Fibroblast of skin of back (primary cell): ENCODE data around the gene TBX15.
"Not testable (repeated sequence)": the region's sequence is repeated elsewhere in the genome, so short reads cannot be mapped to it uniquely, and the experiment has no call there.

Experiments
- DNase-seq: peaks from one replicate; pipeline ENCODE4 v3.0.0-alpha.2; 2013

Gene TBX15

DNA sequence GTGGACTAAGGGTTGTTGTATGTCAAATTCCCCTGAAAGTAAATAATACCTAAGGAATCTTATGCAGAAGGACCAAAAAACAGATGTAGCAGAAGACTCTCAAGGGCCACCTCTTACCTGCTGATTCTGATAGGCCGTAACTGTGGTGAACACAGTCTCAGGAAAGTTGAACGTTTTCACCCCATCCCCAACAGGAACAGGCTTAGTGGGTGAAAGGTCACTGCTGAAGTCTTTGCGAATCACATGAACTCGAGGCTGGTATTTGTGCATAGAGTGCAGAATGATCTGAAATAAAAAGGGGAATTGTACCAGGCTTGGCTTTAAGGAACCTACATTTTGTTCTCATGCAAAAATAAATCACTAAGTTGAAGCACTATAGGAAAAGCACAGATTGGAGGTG lies 64.8 kb downstream of the TBX15 start:
- no peak for DNase-seq

DNA sequence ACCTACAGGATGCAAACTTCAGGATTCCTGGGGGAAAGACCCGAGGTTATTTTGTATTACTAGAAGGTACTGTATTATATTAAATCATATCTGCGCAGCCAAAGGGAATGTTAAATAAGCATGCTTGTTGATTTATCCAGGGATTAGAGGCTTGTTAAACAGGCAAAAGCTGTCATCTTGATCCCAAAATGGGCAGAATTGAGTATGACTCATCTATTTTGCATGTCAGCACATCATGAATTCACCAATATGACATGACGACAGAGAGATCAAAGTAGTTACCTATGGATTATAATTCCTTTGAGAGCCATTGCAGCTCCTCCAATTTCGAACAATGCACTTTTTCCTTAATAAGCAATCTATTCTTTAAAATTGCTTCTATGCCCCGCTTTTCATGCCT lies 66.1 kb downstream of the TBX15 start:
- DNase-seq: no peak

- DNase-seq: peak; percentile 44
Observed at GRCh38 chr1:118920124-118920717, 67.9 kb downstream of the TBX15 start.

DNA sequence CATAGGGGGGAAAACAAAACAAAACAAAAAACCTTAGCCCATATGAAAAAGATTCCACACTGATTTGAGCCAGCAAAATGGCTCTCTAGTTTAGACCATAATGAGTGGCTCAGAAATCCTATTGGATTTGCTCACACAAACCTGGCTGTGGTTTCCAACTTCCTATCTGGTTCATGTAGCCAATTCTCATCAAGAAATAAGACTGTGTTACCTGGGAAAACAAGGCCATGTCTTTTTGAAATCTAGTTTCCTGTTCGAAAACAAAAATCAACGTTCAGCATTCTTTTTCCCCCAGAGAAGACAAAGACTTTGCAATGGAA lies 69.2 kb downstream of the TBX15 start:
- no peak for DNase-seq

GRCh38 chr1:118918230-118918939 lies 69.8 kb downstream of the TBX15 start:
- DNase-seq: no peak

GRCh38 chr1:118916346-118916745 lies 71.8 kb downstream of the TBX15 start:
- not testable (repeated sequence) for DNase-seq

DNA sequence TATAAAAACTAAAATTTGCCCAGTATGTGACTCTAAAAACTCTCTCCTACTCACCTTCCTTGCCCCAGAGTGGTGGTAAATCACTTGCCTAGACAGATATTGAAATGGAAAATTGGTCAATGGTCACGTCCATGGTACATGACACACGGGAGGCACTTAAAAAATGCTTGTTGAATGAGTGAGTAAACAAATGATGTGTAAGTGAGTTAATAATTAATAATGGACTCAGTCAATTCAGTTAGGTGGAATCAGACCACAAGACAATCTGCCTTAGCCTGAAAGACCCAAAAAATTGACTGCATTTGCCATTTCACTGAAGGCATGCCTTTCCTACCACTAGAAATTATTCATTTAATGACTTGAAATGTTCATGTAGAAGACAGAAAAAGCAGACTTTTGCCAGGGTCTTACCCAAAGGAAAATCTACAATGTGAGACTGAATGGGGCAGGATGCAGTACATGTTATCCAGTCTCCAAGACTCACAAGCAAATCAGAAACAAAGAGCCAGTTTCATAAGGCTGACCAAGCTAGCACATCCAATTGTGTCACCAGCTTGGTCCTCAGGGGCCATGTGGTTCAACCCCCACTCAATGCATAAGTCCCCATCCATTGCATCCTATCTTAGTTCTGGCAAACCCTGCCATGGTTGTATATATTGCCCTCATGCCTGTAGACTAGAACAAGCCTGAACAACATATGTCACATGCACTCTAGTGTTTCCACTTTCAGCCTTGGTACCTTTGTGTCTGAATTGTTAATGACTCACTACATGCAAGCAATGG lies 73.6 kb downstream of the TBX15 start:
- no peak for DNase-seq

- DNase-seq: no peak
Observed at GRCh38 chr1:118913818-118914217, 74.3 kb downstream of the TBX15 start.

- DNase-seq: no peak
Observed at GRCh38 chr1:118912574-118912973, 75.6 kb downstream of the TBX15 start.

DNA sequence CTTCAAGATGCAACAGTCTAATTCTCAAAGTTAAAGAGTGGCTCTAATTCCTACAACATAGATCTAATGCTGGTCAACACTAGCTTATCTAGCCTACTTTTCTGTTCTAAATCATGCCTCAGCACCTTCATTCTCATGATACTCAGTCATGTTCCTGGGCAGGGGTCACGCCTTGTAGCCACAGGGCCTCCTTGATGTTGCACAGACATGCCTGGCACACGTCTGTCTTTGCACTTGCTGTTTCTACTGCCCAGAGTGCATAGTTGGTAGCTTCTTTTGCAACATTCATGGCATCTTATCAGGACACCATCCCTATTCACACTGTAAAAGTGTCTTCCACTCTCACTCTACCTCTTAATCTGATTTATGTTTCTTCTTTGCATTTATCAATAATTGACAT lies 76.6 kb downstream of the TBX15 start:
- no peak for DNase-seq

DNA sequence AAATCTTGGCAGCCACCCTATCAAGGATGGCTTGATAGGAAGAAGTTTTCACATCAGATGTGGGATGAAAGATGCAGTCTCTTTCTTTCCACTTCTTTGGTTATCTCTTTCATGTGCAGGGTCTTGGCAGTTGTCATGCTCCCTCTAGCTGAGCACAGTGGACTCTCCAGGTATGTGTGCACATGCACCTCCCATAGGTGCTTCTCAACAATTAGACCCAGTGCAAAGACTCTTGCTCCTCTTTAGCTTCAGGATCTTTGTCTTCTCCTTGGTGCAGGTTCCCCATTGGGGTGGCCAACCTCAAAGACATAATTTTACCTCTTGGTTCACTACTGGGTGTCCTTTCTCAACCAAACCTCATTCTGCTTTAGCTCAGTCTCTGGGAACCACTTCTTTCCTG lies 80.7 kb downstream of the TBX15 start:
- no peak for DNase-seq

DNA sequence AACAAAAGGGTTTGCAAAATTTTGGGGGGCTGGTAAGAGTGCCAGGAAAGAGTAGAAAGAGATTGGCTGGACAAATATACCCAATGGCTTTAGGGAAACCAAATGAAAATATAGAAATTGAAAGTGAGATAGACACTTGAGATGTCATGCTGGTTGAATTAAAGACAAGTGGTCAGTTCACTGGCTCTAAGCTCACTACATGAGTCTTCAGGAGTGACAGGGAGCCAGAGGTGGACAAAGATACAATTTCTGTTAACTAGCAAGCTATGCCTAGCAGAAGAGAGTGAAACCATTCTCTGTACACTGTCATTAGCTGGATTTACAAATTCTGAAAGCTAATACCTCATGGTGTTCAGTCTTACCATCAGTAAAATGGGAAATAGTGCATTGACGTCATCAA lies 82.5 kb downstream of the TBX15 start:
- no peak for DNase-seq

GRCh38 chr1:118905196-118905595 lies 82.9 kb downstream of the TBX15 start:
- no peak for DNase-seq

GRCh38 chr1:118902711-118903191 lies 85.4 kb downstream of the TBX15 start:
- DNase-seq: peak; percentile 38

- DNase-seq: no peak
Observed at GRCh38 chr1:118902299-118902698, 85.8 kb downstream of the TBX15 start.

DNA sequence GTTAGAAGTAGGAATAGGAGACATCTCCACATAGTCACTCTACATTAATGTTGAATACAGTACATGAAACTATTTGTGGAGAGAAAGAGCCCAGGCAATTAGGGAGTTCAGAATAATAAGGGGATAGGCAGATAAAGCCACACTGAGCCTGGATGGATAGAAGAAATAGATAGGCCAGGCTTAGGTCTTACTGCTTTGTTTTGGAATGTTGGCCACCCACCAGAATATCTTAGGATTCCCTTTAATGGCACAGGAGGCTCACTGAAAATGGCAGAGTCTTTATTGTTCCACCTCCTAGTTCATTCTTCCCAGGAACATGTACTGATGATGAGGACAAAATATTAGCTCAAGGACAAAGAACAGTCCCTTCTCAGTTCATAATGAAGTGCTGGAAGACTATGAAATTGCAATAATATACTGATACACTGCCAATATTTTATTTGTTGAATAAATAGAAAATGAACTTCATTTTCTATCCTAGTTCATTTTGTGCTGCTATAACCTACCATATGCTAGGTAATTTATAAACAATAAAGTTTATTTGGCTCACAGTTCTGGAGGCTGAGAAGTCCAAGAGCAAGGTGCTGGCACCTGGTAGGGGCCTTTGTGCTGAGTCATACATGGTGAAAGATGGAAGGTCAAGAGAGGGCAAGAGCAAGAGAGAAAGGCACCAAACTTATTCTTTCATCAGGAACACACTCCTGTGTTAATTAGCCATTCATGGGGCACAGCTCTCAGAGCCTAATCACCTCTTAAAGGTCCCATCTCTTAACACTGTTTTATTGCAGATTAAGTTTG lies 87.3 kb downstream of the TBX15 start:
- DNase-seq: peak; percentile 9

GRCh38 chr1:118899340-118899739 lies 88.8 kb downstream of the TBX15 start:
- no peak for DNase-seq

- DNase-seq: peak; percentile 8
Observed at GRCh38 chr1:118898712-118899111, 89.4 kb downstream of the TBX15 start.

GRCh38 chr1:118896416-118896815 lies 91.7 kb downstream of the TBX15 start:
- DNase-seq: no peak

- DNase-seq: no peak
Observed at GRCh38 chr1:118894836-118895235, 93.3 kb downstream of the TBX15 start.

GRCh38 chr1:118890851-118891384 lies 97.2 kb downstream of the TBX15 start:
- DNase-seq: no peak

GRCh38 chr1:118884946-118885345 lies 103.2 kb downstream of the TBX15 start:
- DNase-seq: no peak

GRCh38 chr1:118881751-118882150 lies 106.4 kb downstream of the TBX15 start:
- DNase-seq: peak; percentile 20
